IMR-90 (cell line): ENCODE data around the gene ENO4. TPM values are rescaled to one million over a fixed set of nuclear protein-coding genes. Genes with fewer than 3 reads are reported as not detected.
A peak's percentile ranks its signal among the peaks of the same experiment; 100 is the strongest.

ENCODE experiments used
- ATAC-seq: fragments of 200-7000 bp; cut with Tn5 transposase; 2 replicates; pipeline ENCODE4 v1.9.1; 2020; ENCODE audit warnings: low read depth, mild to moderate bottlenecking, moderate library complexity
- BruUV-seq: library from RNA; stranded (reverse); fragments of 400-500 nt; replicated peaks from 2 replicates; lab custom pipeline; 2021; lab: Mats Ljungman, UMichigan
- CTCF ChIA-PET: fragments of 300-600 bp; formaldehyde crosslinking; extraction: SDS; loops from one replicate; lab custom pipeline; 2021; ENCODE audit warnings: antibody characterized with exemption; lab: Yijun Ruan, JAX
- POLR2A ChIA-PET: fragments of 300-600 bp; sonication (Branson Sonifier 250); formaldehyde crosslinking; loops from one replicate; lab custom pipeline; 2022; ENCODE audit warnings: antibody characterized with exemption; ENCODE audit not compliant: unreplicated experiment; lab: Charles Lee
- DNase-seq: peaks from one replicate; pipeline ENCODE4 v3.0.0; 2013
- H2AFZ ChIP-seq: replicated peaks from 2 replicates; pipeline ENCODE3; 2013; ENCODE audit warnings: low read length, mild to moderate bottlenecking; ENCODE audit not compliant: poor library complexity
- H2AK5ac ChIP-seq: 2 replicates; pipeline ENCODE4 v1.6.1; 2013; ENCODE audit warnings: low read depth, low read length, inconsistent platforms
- H2AK9ac ChIP-seq: replicated peaks from 2 replicates; pipeline ENCODE3; 2013; ENCODE audit warnings: mild to moderate bottlenecking, low read depth, low read length, moderate library complexity; ENCODE audit not compliant: poor library complexity
- H2BK120ac ChIP-seq: 2 replicates; pipeline ENCODE4 v1.6.1; 2013; ENCODE audit warnings: low read depth, low read length, inconsistent platforms
- H2BK15ac ChIP-seq: 3 replicates; pipeline ENCODE4 v1.6.1; 2013; ENCODE audit warnings: low read depth, low read length, inconsistent platforms
- H2BK20ac ChIP-seq: 2 replicates; pipeline ENCODE4 v1.6.1; 2013; ENCODE audit warnings: low read depth, mild to moderate bottlenecking, inconsistent platforms, low read length, moderate library complexity
- H2BK5ac ChIP-seq: 2 replicates; pipeline ENCODE4 v1.6.1; 2013; ENCODE audit warnings: mild to moderate bottlenecking, low read depth, low read length, inconsistent platforms; ENCODE audit not compliant: poor library complexity, severe bottlenecking
- H3K14ac ChIP-seq: replicated peaks from 2 replicates; pipeline ENCODE4 v1.6.1; 2013; ENCODE audit warnings: low read depth, low read length, inconsistent platforms
- H3K18ac ChIP-seq: 2 replicates; pipeline ENCODE4 v1.6.1; 2013; ENCODE audit warnings: low read depth, low read length, control low read depth
- H3K23ac ChIP-seq: 2 replicates; pipeline ENCODE4 v1.6.1; 2013; ENCODE audit warnings: low read depth, low read length, inconsistent platforms
- H3K27ac ChIP-seq: 2 replicates; pipeline ENCODE4 v1.5.1; 2013; ENCODE audit warnings: mild to moderate bottlenecking, control low read depth, low read length; ENCODE audit not compliant: insufficient read depth
- H3K27me3 ChIP-seq: 2 replicates; pipeline ENCODE4 v1.6.1; 2013; ENCODE audit warnings: low read length; ENCODE audit not compliant: control insufficient read depth, insufficient read depth
- H3K36me3 ChIP-seq: 2 replicates; pipeline ENCODE4 v1.6.1; 2013; ENCODE audit warnings: low read length, mixed read lengths; ENCODE audit not compliant: control insufficient read depth, insufficient read depth
- H3K4ac ChIP-seq: 2 replicates; pipeline ENCODE4 v1.6.1; 2013; ENCODE audit warnings: low read depth, low read length, inconsistent platforms
- H3K4me1 ChIP-seq: 2 replicates; pipeline ENCODE4 v1.6.1; 2013; ENCODE audit warnings: low read length, mixed read lengths; ENCODE audit not compliant: control insufficient read depth, insufficient read depth
- H3K4me2 ChIP-seq: 2 replicates; pipeline ENCODE4 v1.6.1; 2013; ENCODE audit warnings: low read depth, mild to moderate bottlenecking, control low read depth, low read length, moderate library complexity
- H3K4me3 ChIP-seq: 2 replicates; pipeline ENCODE4 v1.5.1; 2013; ENCODE audit warnings: low read depth, mild to moderate bottlenecking, control low read depth, low read length, moderate library complexity; ENCODE audit not compliant: insufficient read depth
- H3K56ac ChIP-seq: 2 replicates; pipeline ENCODE4 v1.6.1; 2013; ENCODE audit warnings: low read length, inconsistent platforms; ENCODE audit not compliant: insufficient read depth; ENCODE audit errors: extremely low read depth
- H3K79me1 ChIP-seq, 2 experiments: 2 replicates each; pipeline ENCODE4 v1.6.1; 2013; ENCODE audit warnings: low read length in 2 of 2, inconsistent platforms in 1 of 2, low read depth in 1 of 2
- H3K9ac ChIP-seq: 2 replicates; pipeline ENCODE4 v1.6.1; 2013; ENCODE audit warnings: low read depth, low read length, control low read depth
- H3K9me1 ChIP-seq: 2 replicates; pipeline ENCODE4 v1.6.1; 2013; ENCODE audit warnings: low read length, inconsistent platforms; ENCODE audit not compliant: insufficient read depth
- H3K9me3 ChIP-seq: 2 replicates; pipeline ENCODE4 v1.6.1; 2013; ENCODE audit warnings: low read length; ENCODE audit not compliant: control insufficient read depth, insufficient read depth
- H4K20me1 ChIP-seq: 2 replicates; pipeline ENCODE4 v1.6.1; 2013; ENCODE audit warnings: low read length, inconsistent platforms; ENCODE audit not compliant: insufficient read depth
- H4K5ac ChIP-seq: 2 replicates; pipeline ENCODE4 v1.6.1; 2013; ENCODE audit warnings: mild to moderate bottlenecking, low read depth, low read length, control low read depth
- H4K8ac ChIP-seq, 2 experiments: 2 replicates each; pipeline ENCODE4 v1.6.1; 2013; ENCODE audit warnings: low read depth in 2 of 2, low read length in 2 of 2, control low read depth in 1 of 2, inconsistent platforms in 1 of 2
- H4K91ac ChIP-seq: 2 replicates; pipeline ENCODE4 v1.6.1; 2013; ENCODE audit warnings: low read depth, low read length, inconsistent platforms; ENCODE audit not compliant: insufficient read depth
- BHLHE40 ChIP-seq: fragments of 150-350 bp; IDR thresholded peaks from 2 replicates; pipeline ENCODE4 v1.6.1; 2016; ENCODE audit warnings: mild to moderate bottlenecking, low read depth, low read length
- CEBPB ChIP-seq: IDR thresholded peaks from 2 replicates; pipeline ENCODE4 v1.6.1; 2012; ENCODE audit warnings: low read depth, low read length, improper control_type of control experiment
- CHD1 ChIP-seq: IDR thresholded peaks from 2 replicates; pipeline ENCODE4 v1.6.1; 2012; ENCODE audit warnings: low read depth, low read length, improper control_type of control experiment
- FOS ChIP-seq: fragments of 150-350 bp; IDR thresholded peaks from 2 replicates; pipeline ENCODE4 v1.6.1; 2016; ENCODE audit warnings: low read depth, low read length
- MAFK ChIP-seq: IDR thresholded peaks from 2 replicates; pipeline ENCODE4 v1.6.1; 2012; ENCODE audit warnings: low read depth, low read length, improper control_type of control experiment
- MAZ ChIP-seq: IDR thresholded peaks from 2 replicates; pipeline ENCODE4 v1.6.1; 2012; ENCODE audit warnings: low read depth, mild to moderate bottlenecking, low read length, improper control_type of control experiment, moderate library complexity, borderline replicate concordance
- MXI1 ChIP-seq: IDR thresholded peaks from 2 replicates; pipeline ENCODE4 v1.6.1; 2012; ENCODE audit warnings: low read depth, mild to moderate bottlenecking, low read length, moderate library complexity, borderline replicate concordance
- NFE2L2 ChIP-seq: fragments of 150-350 bp; IDR thresholded peaks from 2 replicates; pipeline ENCODE4 v1.6.1; 2016; ENCODE audit warnings: low read depth, mild to moderate bottlenecking, low read length
- POLR2A ChIP-seq: IDR thresholded peaks from 2 replicates; pipeline ENCODE4 v1.6.1; 2012; ENCODE audit warnings: mild to moderate bottlenecking, low read depth, low read length
- RCOR1 ChIP-seq: IDR thresholded peaks from 2 replicates; pipeline ENCODE4 v1.6.1; 2012; ENCODE audit warnings: mild to moderate bottlenecking, low read length, improper control_type of control experiment; ENCODE audit not compliant: insufficient replicate concordance
- SMC3 ChIP-seq: fragments of 150-350 bp; IDR thresholded peaks from 2 replicates; pipeline ENCODE4 v1.6.1; 2016; ENCODE audit warnings: low read depth, mild to moderate bottlenecking, antibody characterized with exemption, low read length, moderate library complexity
- WGBS, 2 experiments: methylation state at CpG; one replicate each; pipeline versions ENCODE4 v1.1.5 to v1.1.7; 2013; ENCODE audit warnings: missing lambda C conversion rate in 2 of 2; ENCODE audit not compliant: insufficient read length in 1 of 2; ENCODE audit errors: extremely low coverage in 2 of 2; 5-methylcytosine and 5-hydroxymethylcytosine counted together
- dilution Hi-C: fragments of 300-500 bp; cut with HindIII; formaldehyde crosslinking; loops from one replicate; pipeline ENCODE4 v1.14.3; 2018; ENCODE audit warnings: low sequenced_read_pairs; ENCODE audit not compliant: unreplicated experiment
- in situ Hi-C: fragments of 300-500 bp; cut with MboI; formaldehyde crosslinking; loops from 3 replicates; pipeline ENCODE4 v1.14.3; 2019; ENCODE audit warnings: low sequenced_read_pairs, inconsistent platforms, mixed read lengths
- intact Hi-C: fragments of 100-400 bp; cut with micrococcal nuclease; formaldehyde crosslinking; loops from 2 replicates; pipeline ENCODE4 v1.10.0; 2022
- polyA plus RNA-seq, 3 experiments: library from polyadenylated mRNA; depleted of rRNA; stranded (reverse); fragments of >200 nt; gene quantifications; 2 replicates each; pipeline ENCODE4 v1.2.3, GENCODE V29; 2012; ENCODE audit warnings: low replicate concordance in 1 of 3
- total RNA-seq: library from RNA; depleted of rRNA; stranded (reverse); fragments of >200 nt; gene quantifications from 2 replicates; pipeline ENCODE4 v1.2.3, GENCODE V29; 2012
- TF ChIP-seq, protein P1 (sequence below): fragments of 150-350 bp; IDR thresholded peaks from 2 replicates; pipeline ENCODE4 v1.6.1; 2016; ENCODE audit warnings: low read depth, mild to moderate bottlenecking, low read length, moderate library complexity, borderline replicate concordance
- TF ChIP-seq, protein P2 (sequence below): fragments of 150-350 bp; IDR thresholded peaks from 2 replicates; pipeline ENCODE4 v1.6.1; 2017; ENCODE audit warnings: mild to moderate bottlenecking, antibody characterized with exemption, low read length, low read depth
- TF ChIP-seq, protein P3 (sequence below): conservative IDR thresholded peaks from 2 replicates; pipeline ENCODE4 v1.5.1; 2012; ENCODE audit warnings: mild to moderate bottlenecking, low read depth, low read length, improper control_type of control experiment

Gene ENO4
- total and polyA plus RNA-seq, 2 of the 4 experiments (the other 2 are of a cell fraction): under 0.01 to 0.05 TPM

DNA sequence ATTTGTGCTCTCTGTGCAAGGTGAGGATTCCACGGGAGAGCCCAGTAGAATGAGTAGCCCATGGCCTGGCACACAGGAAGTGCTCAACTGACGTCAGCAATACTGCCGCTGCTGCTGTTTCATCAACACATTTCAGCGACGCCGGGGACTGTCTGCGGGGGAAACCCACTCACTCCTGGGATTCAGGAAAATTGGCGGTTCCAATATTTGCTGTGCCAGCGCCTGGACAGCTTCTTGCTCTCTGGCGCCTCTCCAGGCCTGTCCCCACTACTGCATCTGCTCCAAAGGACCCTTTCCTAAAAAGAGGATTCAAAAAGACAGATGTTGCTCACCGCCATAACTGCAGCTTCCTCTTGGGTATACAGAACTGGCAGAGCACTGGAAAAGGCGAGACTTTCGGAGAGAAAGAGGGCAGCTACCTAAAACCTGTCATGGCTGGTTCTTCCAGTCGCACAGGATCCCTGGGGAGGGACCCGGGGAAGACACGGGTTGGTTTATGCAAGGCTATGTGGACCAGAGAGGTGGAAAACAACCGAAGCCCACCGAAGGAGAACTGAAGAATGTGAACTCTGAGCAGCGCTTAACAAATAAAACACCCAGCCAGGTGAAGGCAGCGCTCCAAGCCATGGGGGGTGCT lies 39.7 kb upstream of the ENO4 start (continued):
- no peak for TF ChIP-seq CEBPB

DNA sequence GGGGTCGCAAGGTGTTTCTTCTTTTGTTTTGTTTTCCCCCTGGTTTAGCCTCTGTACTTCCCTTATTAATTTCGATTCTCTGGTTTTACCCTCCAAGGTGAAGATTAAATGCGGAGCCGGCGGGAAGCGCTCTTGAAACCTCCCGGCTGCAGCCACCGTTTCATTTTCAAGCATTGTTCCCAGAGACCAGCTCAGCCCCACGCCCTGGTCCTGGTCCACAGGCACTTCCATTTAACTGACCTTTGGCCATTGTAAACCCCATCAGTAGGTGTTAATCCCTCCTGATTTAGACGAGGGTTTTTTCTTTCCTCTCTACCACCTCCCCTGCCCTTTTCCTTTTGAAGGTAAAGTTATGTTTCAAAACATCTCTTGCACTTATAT lies 39.2 kb upstream of the ENO4 start:
- no peaks in the 10 kb centered on the region for H3K9me1 ChIP-seq
- WGBS, 2 experiments: no CpG with 5 or more reads among the region's 10 CpGs
- H3K79me1 ChIP-seq: no peaks in the 10 kb centered on the region
- no peak overlapping the region for H3K23ac ChIP-seq
- no peaks in the 10 kb centered on the region for H3K4me1 ChIP-seq
- no peak overlapping the region for H3K18ac ChIP-seq
- in situ Hi-C loops: no loop called here
- no peaks in the 10 kb centered on the region for H3K36me3 ChIP-seq
- H4K8ac ChIP-seq: no peak overlapping the region
- no peak overlapping the region for H3K27ac ChIP-seq
- intact Hi-C loops: no loop called here
- H3K4ac ChIP-seq: no peak overlapping the region
- no peak overlapping the region for H4K91ac ChIP-seq
- no peak overlapping the region for H2AK9ac ChIP-seq
- peak overlapping the region; percentile 0 for H2AFZ ChIP-seq
- POLR2A ChIA-PET: interaction anchor here (0.6 kb wide), 1 partner anchor 354 kb away, joined by 3 read pairs; no protein-coding TSS in a partner anchor
- no peaks in the 10 kb centered on the region for H4K20me1 ChIP-seq
- peak overlapping the region; percentile 57 for H3K4me2 ChIP-seq
- no peak overlapping the region for H3K56ac ChIP-seq
- no peak overlapping the region for H3K14ac ChIP-seq
- ATAC-seq (no peak), DNase-seq (no peak)
- H3K9ac ChIP-seq: no peak overlapping the region
- H3K9me3 ChIP-seq: no peaks in the 10 kb centered on the region
- CTCF ChIA-PET: no interaction called here
- no peak overlapping the region for H2AK5ac ChIP-seq
- peaks cover 36% of the 10 kb centered on the region for H3K27me3 ChIP-seq
- no peak overlapping the region for H2BK20ac ChIP-seq
- H4K5ac ChIP-seq: no peak overlapping the region
- no peak overlapping the region for H2BK5ac ChIP-seq
- no peak overlapping the region for H3K4me3 ChIP-seq
- dilution Hi-C loops: no loop called here
- H2BK15ac ChIP-seq: no peak overlapping the region
- BruUV-seq: no TSS peak
- no peak overlapping the region for H2BK120ac ChIP-seq
- TF ChIP-seq MAFK (no peak), CHD1 (no peak), MAZ (no peak), MXI1 (no peak), SMC3 (no peak), BHLHE40 (no peak), NFE2L2 (no peak), RCOR1 (no peak), POLR2A (no peak), FOS (no peak), CEBPB (no peak)
- TF ChIP-seq, protein P1, sequence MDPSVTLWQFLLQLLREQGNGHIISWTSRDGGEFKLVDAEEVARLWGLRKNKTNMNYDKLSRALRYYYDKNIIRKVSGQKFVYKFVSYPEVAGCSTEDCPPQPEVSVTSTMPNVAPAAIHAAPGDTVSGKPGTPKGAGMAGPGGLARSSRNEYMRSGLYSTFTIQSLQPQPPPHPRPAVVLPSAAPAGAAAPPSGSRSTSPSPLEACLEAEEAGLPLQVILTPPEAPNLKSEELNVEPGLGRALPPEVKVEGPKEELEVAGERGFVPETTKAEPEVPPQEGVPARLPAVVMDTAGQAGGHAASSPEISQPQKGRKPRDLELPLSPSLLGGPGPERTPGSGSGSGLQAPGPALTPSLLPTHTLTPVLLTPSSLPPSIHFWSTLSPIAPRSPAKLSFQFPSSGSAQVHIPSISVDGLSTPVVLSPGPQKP: no peak
- TF ChIP-seq, protein P2, sequence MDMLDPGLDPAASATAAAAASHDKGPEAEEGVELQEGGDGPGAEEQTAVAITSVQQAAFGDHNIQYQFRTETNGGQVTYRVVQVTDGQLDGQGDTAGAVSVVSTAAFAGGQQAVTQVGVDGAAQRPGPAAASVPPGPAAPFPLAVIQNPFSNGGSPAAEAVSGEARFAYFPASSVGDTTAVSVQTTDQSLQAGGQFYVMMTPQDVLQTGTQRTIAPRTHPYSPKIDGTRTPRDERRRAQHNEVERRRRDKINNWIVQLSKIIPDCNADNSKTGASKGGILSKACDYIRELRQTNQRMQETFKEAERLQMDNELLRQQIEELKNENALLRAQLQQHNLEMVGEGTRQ: no peak
- TF ChIP-seq, protein P3, sequence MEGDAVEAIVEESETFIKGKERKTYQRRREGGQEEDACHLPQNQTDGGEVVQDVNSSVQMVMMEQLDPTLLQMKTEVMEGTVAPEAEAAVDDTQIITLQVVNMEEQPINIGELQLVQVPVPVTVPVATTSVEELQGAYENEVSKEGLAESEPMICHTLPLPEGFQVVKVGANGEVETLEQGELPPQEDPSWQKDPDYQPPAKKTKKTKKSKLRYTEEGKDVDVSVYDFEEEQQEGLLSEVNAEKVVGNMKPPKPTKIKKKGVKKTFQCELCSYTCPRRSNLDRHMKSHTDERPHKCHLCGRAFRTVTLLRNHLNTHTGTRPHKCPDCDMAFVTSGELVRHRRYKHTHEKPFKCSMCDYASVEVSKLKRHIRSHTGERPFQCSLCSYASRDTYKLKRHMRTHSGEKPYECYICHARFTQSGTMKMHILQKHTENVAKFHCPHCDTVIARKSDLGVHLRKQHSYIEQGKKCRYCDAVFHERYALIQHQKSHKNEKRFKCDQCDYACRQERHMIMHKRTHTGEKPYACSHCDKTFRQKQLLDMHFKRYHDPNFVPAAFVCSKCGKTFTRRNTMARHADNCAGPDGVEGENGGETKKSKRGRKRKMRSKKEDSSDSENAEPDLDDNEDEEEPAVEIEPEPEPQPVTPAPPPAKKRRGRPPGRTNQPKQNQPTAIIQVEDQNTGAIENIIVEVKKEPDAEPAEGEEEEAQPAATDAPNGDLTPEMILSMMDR: no peak
